NCI-H446 treated with DMSO at 0.1 percent for 48 hours (cell line): Measurements from ENCODE around the gene JHY.

Experiments used
- DNase-seq: peaks from one replicate; lab custom pipeline; 2025; lab: John Stamatoyannopoulos, UW

Gene JHY

DNA sequence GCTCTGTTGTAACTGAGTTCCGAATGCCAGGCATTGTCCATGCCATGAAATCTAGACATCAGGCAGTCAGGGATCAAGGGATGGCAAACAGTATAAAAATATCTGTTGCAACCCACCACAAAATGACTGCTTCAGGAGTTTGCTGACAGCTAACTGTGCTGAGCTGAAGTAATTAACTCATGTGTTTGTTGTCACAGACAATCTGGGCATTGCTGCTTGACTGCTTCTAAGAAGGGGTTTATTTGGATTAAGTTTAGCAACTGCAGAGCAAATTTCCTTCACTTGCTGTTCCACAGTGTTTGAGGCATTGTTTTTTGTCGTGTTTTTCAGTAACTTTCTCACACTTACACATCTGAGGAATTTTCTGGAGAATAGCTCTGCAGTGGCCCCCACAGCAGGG lies 68.7 kb downstream of the JHY start:
- no peak for DNase-seq

DNA sequence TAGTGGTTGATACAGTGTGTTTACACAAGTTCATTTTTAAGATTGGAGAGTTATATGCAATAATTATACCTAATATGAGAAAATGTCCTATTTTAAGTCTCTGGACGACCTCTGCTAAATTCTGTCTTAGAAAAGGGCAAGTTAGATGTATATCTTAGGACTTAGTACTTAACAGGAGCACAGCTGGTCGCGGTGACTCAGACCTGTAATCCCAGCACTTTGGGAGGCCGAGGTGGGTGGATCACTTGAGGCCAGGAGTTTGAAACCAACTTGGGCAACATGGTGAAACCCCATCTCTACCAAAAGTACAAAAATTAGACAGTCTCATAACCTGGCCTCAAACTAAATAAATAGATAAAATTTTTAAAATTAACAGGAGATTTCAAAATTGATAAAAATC lies 71.9 kb downstream of the JHY start:
- DNase-seq = no peak

DNA sequence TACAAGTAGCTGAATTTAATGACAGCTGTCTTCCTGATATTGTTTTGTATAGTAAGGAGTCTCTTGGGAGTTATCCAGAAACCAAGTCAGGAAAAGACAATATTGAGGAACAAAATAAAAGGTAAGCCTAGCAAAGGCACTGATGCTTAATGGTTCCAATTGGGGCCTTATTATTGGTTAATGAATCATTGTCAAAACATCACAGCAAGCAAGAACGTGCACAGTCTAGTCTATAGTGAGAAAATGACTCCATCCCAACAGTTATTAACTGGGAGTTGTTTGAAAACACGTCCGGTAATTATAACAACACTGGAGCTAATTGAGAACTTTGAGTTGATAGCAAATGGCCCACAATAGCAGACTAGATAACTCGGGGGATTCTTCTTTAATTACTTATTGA lies 81.4 kb downstream of the JHY start:
- DNase-seq = no peak

DNA sequence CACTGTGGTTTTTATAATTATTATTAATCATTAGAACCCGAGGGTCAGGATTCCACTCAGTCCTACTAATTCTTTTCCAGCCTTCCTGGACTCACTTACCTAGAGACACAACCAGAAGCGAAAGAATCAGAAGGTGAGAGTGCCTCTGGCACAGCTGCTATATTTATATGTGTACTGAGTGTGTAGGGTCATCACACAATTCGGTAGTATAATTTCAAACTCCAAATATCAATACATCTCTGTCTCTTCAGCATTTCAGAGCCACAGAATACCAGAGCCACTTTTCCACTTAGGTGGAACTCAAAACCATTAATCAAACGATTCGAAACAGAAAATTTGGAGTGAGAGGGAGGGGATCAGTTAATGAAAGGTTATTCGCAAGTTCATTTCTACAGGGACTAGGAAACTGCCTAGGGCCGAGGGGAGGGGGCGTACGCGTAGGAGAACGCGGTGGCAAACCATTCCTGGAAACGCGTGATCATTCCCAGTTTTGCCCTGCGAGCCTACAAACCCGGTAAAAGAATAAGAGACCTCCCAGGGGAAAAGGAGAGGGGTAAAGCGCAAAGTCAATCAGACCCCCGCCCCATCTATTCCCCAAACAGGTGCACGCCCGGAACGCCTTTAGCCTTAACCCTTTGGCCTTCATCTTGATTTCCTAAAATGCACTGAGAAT lies 93.6 kb downstream of the JHY start:
- no peak for DNase-seq

DNA sequence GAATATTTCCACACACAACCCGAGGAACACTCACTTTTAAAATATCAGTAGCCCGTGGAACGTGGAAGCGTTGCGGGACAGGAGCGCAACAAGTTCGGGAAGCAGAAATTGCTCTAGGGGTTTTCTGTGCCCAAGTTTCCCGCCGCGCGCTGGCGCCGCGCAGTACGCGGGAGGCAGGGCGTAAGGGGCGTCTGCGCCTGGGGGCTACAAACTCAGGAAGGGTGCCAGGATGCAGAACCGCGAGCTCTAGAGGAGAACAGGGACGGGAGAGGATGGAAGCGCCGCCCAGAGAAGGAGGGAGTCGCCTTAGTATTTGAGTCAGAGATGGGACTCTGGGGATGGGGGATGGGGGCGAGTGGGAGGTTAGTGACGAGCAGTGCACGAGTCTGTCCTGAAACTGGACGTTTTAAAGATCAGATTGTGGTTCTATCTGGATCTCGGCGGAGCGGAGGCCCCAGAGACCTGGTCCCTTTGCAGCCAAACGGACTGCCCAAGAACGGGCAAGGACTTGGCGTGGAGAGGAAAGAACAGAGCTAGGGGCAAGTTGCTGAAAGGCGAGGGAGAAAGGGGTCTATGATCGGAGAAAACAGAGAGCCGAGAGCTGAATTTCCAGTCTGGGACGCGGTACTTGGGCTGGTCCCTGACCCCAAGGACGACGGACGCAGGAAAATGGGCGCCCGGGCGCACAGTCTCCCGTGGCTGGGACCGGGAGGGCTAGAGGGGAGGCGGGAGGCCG lies 94.3 kb downstream of the JHY start:
- DNase-seq = no peak

DNA sequence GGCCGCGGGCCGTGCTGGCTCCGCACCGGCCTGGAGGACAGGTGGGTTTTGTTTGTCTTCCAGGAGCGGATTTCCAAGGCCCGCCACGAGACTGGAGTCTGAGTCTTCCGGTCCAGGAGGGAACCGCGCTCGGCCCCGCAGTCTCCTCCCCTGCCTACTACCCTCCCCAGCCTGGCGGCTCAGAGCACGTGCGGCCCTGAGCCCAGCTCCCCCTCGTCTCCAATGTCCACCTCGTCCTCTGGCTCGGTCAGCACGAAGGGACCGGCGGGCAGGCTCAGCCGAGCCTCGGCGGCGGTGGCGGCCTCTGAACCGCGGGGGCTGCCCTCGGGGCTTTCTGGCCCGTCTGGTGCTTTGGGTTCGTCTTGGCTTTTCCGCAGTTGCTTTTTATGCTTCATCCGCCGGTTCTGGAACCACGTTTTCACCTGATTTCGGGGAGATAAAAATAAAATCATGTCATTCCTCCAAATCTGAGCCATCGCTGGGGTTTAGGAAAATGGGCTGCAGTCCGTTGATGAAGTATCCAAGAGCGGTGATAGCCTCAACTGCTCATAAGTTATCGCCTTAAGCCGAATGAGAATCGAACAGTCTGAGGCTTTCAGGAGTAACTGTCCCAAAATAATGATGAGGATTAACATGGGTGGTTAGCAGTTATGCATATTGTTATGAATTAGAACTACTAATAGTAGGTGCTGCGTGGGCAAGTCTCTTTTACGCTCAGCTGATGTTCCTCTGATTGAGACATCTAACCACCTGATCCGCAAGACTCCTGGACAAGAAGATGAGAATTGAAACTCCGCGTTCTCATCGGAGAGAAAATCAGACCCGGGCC lies 95.1 kb downstream of the JHY start:
- no peak for DNase-seq

DNA sequence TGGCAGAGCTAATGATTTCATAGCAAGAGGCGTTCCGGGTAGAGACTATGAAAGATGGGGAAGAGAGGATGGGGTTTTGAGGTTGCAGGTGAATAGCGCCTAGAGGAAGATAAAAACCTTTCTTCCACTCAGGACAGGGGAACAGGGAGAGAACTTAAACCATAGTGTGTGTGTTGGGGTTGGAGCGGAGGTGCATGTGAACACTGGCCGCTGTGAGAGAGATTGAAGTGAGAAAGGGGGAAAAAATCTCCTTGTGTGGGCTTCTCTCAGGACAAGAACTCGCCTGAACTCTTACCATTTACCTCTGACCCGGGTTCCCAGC lies 95.7 kb downstream of the JHY start:
- DNase-seq = no peak

DNA sequence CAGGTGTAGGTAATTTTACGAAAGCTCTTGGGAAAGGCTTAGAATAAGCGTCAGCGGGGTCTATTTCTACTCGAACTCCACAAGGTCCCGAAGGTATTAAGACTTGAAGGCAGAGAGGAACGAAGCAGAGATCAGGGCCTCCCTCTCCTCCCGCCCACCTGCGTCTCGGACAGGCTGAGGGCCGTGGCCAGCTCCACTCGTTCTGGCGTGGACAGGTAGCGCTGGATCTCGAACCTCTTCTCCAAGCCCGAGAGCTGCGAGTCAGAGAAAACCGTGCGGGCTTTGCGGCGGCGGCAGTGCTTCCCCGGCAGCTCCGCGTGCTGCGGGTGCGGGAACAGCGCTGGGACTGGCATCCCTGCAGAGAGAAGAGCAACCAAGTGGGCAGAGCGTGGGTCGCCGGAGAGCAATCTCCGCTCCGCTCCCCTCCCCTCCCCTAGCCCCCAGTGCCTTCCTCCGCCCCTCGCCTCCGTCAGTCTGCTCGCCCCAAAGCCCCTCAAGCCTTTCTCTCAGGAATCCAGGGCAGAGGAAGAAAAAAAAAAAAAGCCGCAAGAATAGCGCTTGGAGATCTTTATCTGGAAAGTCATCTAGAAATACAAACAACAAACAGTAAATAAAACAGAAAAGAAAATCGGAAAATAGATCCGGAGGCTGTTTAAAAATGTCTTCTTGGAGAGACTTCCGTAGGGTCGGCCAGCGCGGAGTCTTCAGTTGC lies 96.7 kb downstream of the JHY start:
- DNase-seq = no peak

DNA sequence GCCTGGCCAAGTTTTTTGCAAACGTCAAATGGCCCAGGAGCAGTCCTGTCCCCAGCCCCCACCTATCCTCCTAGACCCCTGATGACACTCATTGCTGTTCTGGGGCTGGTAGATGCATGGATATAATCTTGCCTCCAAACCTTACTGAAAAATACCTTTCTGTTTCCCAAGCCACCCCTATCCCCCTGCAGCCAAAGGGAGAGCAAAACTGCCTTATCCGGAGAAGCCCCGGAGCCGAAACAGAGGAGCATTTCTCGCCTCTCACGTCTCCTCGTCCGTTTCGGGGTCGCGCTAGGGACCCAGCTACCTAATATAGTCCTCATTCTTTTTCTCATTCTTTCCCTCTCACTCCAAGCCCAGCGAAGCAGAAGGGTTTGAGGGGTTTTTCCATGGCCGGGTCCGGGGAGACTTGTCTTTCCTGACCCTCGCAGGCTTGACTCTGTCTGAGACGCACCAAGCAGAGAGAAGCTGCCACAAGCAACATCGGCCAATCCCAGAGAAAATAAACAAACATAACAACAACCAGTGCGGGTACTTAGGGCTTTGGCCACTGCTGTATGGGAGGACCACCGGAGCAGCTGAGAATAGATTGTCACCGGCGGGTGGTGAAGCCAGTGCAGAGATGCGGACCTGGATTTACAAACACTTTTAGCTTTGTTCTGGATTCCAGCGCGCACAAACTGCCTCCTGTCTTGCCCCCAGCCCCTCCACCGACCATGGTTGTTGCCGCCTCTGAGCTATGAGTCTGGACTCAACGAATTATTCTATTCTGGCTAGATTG lies 97.4 kb downstream of the JHY start:
- no peak for DNase-seq

DNA sequence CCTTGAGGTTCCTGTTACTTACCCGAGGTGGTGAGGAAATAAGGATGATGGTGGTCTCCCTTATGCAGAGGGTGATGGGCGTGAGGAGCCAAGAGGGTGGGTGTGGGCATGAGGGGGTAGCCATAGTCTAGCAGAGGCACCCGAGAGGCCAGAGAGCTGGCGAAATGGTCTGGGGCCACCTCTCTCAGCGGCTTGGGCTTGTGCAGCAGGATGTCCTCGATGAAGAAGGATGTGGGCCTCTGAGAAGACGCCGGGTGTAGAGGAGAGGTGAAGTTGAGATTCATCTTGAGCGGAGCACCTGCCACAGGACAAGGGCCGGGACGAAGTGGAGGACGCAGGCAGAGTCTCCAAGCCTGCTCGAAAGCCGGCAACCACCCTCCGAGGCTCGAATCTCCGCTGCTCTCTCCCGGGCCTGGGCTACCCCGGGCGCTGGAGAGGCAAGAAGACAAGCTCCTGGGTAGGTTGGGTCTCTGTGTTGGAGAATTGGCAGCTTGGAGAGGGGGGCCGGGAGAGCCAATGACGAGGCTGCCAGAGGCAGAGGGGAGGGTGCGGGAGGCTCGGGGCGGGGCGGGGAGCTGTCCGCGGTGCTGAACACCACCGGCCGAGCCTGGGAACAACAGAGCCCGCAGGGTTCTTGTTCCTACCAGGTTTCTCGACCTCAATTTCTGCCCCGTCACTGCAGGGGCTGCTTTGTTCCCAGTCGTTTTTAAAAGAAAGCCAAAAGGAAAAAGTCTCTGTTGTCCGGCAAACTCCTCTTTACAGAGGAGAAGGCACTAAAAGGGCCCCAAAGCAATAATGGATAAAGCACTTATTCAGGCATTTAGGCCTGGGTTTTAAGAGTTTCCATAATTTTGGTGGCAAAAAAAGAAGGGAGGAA lies 99.1 kb downstream of the JHY start, which contains the start of gene BSX:
BSX (minus strand) TSS at position 447 of the 877 bp plus-strand sequence; CDS start at position 284, 163 bp downstream.
- no peak for DNase-seq

DNA sequence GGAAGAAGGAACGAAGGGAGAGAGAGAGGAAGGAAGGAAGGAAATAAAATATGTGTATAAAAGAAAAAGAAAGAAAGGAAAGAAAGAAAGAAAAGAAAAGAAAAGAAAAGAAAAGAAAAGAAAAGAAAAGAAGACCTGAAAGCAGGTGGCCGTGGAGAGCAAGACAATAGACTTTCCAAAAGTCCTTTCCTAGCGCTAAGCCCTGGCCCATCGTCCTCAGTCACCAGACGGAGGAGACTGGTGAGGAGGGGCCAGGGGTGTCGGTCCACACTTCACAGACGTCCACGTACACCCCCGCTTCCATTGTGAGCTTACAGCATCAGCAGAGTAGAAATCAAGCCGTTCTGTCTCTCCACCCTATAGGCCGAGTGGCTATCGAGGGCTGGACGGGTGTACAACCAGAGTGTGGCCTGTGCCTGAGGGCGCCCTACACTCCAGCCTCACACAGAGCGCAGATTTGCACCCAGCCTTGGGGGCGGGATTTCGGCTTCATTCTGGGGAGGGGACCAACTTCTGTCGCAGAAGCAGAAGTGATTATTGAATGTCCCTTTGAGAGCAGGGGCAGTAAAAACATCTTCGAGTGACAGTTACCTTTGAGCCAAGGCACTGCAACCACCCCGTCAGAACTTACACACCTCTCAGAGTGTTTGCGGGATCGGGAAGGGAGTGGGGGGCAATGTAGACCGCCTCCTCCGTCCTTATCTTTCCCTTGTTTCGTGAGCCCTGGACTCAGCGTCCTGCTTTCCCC lies 101.1 kb downstream of the JHY start:
- DNase-seq = no peak

DNA sequence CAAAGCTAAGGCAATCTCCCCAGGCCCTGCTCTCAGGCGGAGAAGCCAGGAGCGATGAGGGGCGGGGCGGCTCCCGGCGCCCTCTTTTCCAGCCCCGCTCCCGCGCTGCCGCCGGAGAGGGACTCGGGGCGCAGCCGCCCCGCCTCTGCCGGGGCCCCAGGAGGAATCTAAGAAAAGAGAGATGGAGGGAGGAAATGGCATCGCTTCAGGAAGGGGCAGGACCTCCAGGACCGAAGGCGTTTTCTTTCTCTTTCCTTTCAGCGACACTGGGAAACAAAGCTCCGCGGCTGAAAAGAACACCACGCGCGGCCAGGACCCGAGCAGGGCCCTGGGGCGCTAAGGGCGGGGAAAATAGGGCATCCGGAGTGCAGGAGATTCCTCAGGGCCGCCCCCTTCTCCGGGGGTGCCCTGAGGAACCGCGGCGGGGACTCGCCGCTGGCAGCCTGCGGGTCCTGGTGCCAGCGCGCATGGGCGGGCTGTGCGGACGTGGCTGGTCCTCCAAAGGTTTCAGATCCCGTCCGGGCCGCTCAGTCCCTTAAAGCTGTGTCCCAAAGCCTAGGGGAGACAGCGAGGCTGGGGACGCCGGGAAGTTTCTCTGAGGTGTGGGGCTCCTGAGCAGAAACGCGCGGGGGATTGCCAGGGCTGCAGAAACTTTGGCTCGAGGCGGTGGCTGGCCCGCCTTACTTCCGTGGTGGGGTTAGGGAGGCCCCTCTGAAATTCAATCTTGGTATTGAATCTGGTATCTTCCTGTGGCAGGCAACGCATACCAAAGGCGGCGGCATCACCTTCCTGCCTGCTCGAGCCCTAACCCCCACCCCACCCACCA lies 101.8 kb downstream of the JHY start:
- DNase-seq = no peak

DNA sequence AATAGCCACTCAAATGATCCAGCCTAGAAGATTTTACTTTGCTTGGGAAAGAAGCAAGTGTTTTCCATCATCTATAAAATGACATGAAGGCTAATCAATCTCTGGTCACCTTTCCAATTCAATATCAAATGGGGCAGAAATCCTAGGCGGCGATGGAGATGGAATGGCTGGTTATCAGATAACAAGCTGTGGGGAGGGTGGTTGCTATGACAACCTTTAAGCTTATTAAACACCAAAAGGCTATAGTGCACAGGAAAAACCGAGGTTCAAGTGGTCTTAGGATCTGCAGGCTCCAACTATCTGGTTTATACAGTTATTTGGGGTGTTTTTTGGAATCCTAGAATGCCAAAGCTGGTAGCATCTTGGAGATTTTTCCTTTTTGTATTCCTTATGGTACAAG lies 113.0 kb downstream of the JHY start:
- no peak for DNase-seq

DNA sequence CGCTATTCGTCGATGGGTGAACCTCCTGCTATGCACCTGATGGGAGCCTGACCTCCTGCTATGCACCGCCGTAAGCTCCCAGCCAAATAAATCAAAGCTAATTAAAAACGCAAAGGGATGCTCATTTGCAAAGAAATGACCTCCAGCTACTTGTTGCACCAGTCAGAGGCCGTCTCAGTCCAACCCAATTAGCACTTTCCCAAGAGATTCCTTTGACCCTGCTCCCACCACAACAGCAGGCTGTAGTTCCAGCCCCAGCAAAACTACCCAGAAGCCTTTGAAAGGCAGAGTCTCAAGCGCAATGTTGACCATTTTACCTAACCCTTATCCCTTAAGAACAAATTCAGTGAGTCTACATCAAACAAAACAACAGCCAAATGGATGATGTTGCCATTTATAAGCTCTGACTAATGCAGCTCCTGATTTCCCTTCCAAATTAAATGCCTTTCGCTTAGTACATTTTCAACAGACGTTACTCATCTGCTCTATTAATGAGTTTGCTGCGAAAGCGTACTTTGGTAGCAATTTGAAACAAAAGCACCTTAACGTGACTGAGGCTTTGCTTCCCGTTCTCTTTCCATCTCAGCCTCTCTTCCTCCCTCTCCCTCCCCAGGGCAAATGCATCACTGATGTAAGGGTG lies 116.3 kb downstream of the JHY start:
- no peak for DNase-seq

DNA sequence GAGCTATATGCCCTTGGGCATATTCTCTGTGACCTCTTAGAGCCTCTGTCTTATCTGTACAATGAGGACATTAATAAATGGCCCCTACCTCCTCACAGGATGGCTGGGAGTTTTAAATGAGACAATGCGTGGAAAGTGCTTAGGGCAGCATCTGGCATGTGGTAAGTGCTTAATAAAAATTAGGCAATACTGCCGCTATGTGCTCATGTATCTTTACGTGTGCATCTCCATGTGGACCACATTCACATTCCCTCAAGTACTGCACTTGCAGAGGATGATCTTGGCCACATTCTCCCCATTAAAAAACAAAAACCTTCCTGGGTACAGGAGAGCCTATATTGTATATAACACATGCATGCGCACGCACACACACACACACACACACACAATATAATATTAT lies 118.2 kb downstream of the JHY start:
- no peak for DNase-seq

DNA sequence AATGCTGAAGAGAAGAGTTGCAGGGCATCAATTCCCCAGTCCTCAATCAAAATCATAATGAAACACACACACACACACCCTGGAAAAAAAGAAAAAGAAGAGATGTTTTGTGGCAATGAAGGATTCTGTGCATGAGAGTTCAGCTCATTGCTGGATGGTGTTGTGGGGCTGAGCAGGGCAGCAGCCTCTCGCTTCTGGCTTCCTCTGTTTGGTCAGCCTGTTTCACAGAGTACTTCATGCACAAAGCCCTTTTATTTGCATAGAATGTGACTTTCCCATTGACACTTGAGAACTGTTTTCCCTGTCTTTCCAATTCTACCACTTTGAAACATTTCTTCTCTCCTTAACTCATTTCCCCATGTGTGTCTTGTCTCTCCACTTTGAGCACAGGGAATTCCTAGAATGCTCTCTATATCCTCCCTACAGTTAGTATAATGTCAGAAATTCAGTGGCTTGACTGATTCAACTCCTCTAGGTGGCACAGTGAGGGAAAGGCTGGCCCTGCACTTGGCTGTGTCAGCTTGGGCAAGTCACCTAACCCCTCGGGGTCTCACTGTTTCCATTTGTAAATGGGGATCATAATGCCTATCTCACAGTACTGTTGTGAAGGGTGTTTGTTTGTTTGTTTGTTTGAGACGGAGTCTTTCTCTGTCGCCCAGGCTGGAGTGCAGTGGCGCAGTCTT lies 124.4 kb downstream of the JHY start:
- no peak for DNase-seq
